ENCODE data around the gene ALPL.

GRCh38 chr1:21552715-21553114, 43.5 kb downstream of the ALPL start:
- TF ChIP-seq TAF1 (IDR thresholded peaks at IDR 0.05; ENCODE audit: low read depth, low read length): no peak
- no peak for TF ChIP-seq POLR2A (IDR thresholded peaks at IDR 0.05; ENCODE audit: low read depth, low read length)
